ENCODE measurements around the gene PMP22. TPM values are rescaled to one million over a fixed set of nuclear protein-coding genes. Genes with fewer than 3 reads are reported as not detected.

Gene PMP22
- polyA plus RNA-seq, 1 donor (not counting 4 experiments of a cell fraction or from before 2014, with no cell fraction given) = 7.9 TPM

DNA sequence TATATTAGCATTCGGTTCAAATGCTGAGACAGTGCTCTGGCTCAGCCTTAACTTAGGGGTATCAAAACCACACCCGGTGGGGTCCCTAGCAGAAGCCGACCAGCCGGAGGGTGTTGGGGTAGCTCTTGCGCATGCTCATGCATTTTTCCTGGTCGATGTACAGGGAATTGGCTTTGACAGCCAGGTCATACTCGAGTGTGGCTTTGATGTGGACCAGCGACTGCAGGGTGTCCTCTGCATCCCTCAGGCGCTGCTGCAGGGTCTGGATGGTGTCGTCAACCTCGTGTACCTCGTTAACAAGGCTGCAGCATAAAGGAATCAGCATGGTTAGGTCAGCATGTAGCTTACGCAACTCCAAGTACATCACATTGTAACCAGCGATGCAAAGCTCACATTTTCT is 38.7 kb upstream of the PMP22 start:
- Histone ChIP-seq H3K27ac (ENCODE audit: control insufficient read depth, insufficient read depth, low read length) (no peak overlapping the region), H3K9me1 (ENCODE audit: control insufficient read depth, extremely low read depth, insufficient read depth, low read length) (no peaks in the 10 kb centered on the region), H3K4me3 (ENCODE audit: control insufficient read depth in 2 of 3, extremely low read depth in 1 of 3, insufficient read depth in 2 of 3, low read depth in 1 of 3, low read length in 3 of 3) (no peak overlapping the region), H3K27me3 (ENCODE audit: control insufficient read depth, extremely low read depth, insufficient read depth, low read length) (peaks cover 10% of the 10 kb centered on the region), H3K4me1 (ENCODE audit: control insufficient read depth, extremely low read depth, insufficient read depth, low read length) (no peaks in the 10 kb centered on the region), H3K36me3 (ENCODE audit: control insufficient read depth in 2 of 2, extremely low read depth in 1 of 2, insufficient read depth in 2 of 2, low read length in 2 of 2) (no peaks in the 10 kb centered on the region), H3K9ac (ENCODE audit: control insufficient read depth, extremely low read depth, insufficient read depth, low read length) (no peak overlapping the region), H2AFZ (ENCODE audit: control insufficient read depth, low read length) (no peak overlapping the region), H3K4me2 (ENCODE audit: control insufficient read depth, extremely low read depth, insufficient read depth, low read depth, low read length) (no peak overlapping the region), H3K79me2 (ENCODE audit: control insufficient read depth, insufficient read depth, low read length) (no peaks in the 10 kb centered on the region), H3K9me3 (ENCODE audit: control insufficient read depth, low read depth, low read length) (no peaks in the 10 kb centered on the region), H4K20me1 (ENCODE audit: control insufficient read depth, extremely low read depth, insufficient read depth, low read length) (no peaks in the 10 kb centered on the region)
- no peak for FAIRE-seq
- TF ChIP-seq, protein P1, sequence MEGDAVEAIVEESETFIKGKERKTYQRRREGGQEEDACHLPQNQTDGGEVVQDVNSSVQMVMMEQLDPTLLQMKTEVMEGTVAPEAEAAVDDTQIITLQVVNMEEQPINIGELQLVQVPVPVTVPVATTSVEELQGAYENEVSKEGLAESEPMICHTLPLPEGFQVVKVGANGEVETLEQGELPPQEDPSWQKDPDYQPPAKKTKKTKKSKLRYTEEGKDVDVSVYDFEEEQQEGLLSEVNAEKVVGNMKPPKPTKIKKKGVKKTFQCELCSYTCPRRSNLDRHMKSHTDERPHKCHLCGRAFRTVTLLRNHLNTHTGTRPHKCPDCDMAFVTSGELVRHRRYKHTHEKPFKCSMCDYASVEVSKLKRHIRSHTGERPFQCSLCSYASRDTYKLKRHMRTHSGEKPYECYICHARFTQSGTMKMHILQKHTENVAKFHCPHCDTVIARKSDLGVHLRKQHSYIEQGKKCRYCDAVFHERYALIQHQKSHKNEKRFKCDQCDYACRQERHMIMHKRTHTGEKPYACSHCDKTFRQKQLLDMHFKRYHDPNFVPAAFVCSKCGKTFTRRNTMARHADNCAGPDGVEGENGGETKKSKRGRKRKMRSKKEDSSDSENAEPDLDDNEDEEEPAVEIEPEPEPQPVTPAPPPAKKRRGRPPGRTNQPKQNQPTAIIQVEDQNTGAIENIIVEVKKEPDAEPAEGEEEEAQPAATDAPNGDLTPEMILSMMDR (optimal IDR thresholded peaks at IDR 0.05 in 1 of 3, IDR thresholded peaks at IDR 0.05 in 1 of 3, conservative IDR thresholded peaks at IDR 0.05 in 1 of 3; ENCODE audit: extremely low read depth in 1 of 3, insufficient read depth in 2 of 3, low read length in 3 of 3) = no peak
- TF ChIP-seq EZH2 (IDR thresholded peaks at IDR 0.05; ENCODE audit: low read length) = no peak
- dilution Hi-C loops (cut with MboI; ENCODE audit: extremely low pct_ligation_motif_present, low sequenced_read_pairs) = no loop called here
- no peak for DNase-seq (ENCODE audit: low read depth, low spot score)

- no peak for DNase-seq (ENCODE audit: low read depth, low spot score)
- Histone ChIP-seq H3K27ac (ENCODE audit: control insufficient read depth, insufficient read depth, low read length) (no peak overlapping the region), H3K79me2 (ENCODE audit: control insufficient read depth, insufficient read depth, low read length) (no peaks in the 10 kb centered on the region), H3K36me3 (ENCODE audit: control insufficient read depth in 2 of 2, extremely low read depth in 1 of 2, insufficient read depth in 2 of 2, low read length in 2 of 2) (no peaks in the 10 kb centered on the region), H3K4me3 (ENCODE audit: control insufficient read depth in 2 of 3, extremely low read depth in 1 of 3, insufficient read depth in 2 of 3, low read depth in 1 of 3, low read length in 3 of 3) (no peak overlapping the region), H3K4me1 (ENCODE audit: control insufficient read depth, extremely low read depth, insufficient read depth, low read length) (no peaks in the 10 kb centered on the region), H3K9ac (ENCODE audit: control insufficient read depth, extremely low read depth, insufficient read depth, low read length) (no peak overlapping the region), H3K9me3 (ENCODE audit: control insufficient read depth, low read depth, low read length) (no peaks in the 10 kb centered on the region), H3K27me3 (ENCODE audit: control insufficient read depth, extremely low read depth, insufficient read depth, low read length) (peaks cover 4% of the 10 kb centered on the region), H4K20me1 (ENCODE audit: control insufficient read depth, extremely low read depth, insufficient read depth, low read length) (no peaks in the 10 kb centered on the region), H3K4me2 (ENCODE audit: control insufficient read depth, extremely low read depth, insufficient read depth, low read depth, low read length) (no peak overlapping the region), H3K9me1 (ENCODE audit: control insufficient read depth, extremely low read depth, insufficient read depth, low read length) (no peaks in the 10 kb centered on the region), H2AFZ (ENCODE audit: control insufficient read depth, low read length) (no peak overlapping the region)
- dilution Hi-C loops (cut with MboI; ENCODE audit: extremely low pct_ligation_motif_present, low sequenced_read_pairs) = no loop called here
- TF ChIP-seq, protein P1 (optimal IDR thresholded peaks at IDR 0.05 in 1 of 3, IDR thresholded peaks at IDR 0.05 in 1 of 3, conservative IDR thresholded peaks at IDR 0.05 in 1 of 3; ENCODE audit: extremely low read depth in 1 of 3, insufficient read depth in 2 of 3, low read length in 3 of 3) = no peak
- TF ChIP-seq EZH2 (IDR thresholded peaks at IDR 0.05; ENCODE audit: low read length) = no peak
- no peak for FAIRE-seq
These were observed 38.1 kb upstream of the PMP22 start for GRCh38 chr17:15303268-15303667.
